Right kidney (tissue), 9 donors: Measurements from ENCODE around the gene ZNF576.
A peak's percentile ranks its signal among the peaks of the same experiment; 100 is the strongest.
"Not testable (repeated sequence)": the region's sequence is repeated elsewhere in the genome, so short reads cannot be mapped to it uniquely, and the experiment has no call there.

Experiments used
- DNase-seq: peaks from one replicate; pipeline ENCODE4 v3.0.0-alpha.2; 2016
- long read RNA-seq, 8 donors: transcript quantifications; one replicate each; lab custom pipeline, GENCODE V29; 2026

Gene ZNF576
- long read RNA-seq, donor 1, transcript ZNF576-201 (3 exons, 2,566 nt): major isoform, 7 of 12 reads
- long read RNA-seq, donor 1, partial matches to known transcripts: 0 of 12 reads
- long read RNA-seq, donor 1, other reads (novel, unspliced or antisense): 0 of 12 reads
- long read RNA-seq, donor 2, transcript ZNF576-201 (3 exons, 2,566 nt): major isoform, 6 of 13 reads
- long read RNA-seq, donor 2, partial matches to known transcripts: 6 of 13 reads
- long read RNA-seq, donor 2, other reads (novel, unspliced or antisense): 0 of 13 reads
- long read RNA-seq, donor 3, partial matches to known transcripts: 0 of 3 reads
- long read RNA-seq, donor 3, other reads (novel, unspliced or antisense): 0 of 3 reads
- long read RNA-seq, donor 4, transcript ZNF576-201 (3 exons, 2,566 nt): major isoform, 6 of 7 reads
- long read RNA-seq, donor 4, partial matches to known transcripts: 0 of 7 reads
- long read RNA-seq, donor 4, other reads (novel, unspliced or antisense): 0 of 7 reads
- long read RNA-seq, donor 5, partial matches to known transcripts: 0 of 7 reads
- long read RNA-seq, donor 5, other reads (novel, unspliced or antisense): 0 of 7 reads
- long read RNA-seq, donor 6, partial matches to known transcripts: 5 of 11 reads
- long read RNA-seq, donor 6, other reads (novel, unspliced or antisense): 0 of 11 reads
- long read RNA-seq, donor 7: 0 reads
- long read RNA-seq, donor 8, transcript ZNF576-201 (3 exons, 2,566 nt): major isoform, 5 of 8 reads
- long read RNA-seq, donor 8, partial matches to known transcripts: 0 of 8 reads
- long read RNA-seq, donor 8, other reads (novel, unspliced or antisense): 0 of 8 reads

- peak; percentile 100 for DNase-seq
Measured at GRCh38 chr19:43595999-43596841, at the start of gene ZNF576, which contains the start of gene IRGQ. TSS of gene ZNF576 (plus strand) at chr19:43596595. CDS start at chr19:43597109, 514 bp downstream. TSS of gene IRGQ (minus strand) at chr19:43596134. CDS start at chr19:43595338, 796 bp downstream.

GRCh38 chr19:43547926-43548325 lies 48.5 kb upstream of the ZNF576 start:
- DNase-seq: not testable (repeated sequence)

- DNase-seq: no peak
Measured at GRCh38 chr19:43548706-43549105, 47.7 kb upstream of the ZNF576 start.

- DNase-seq: no peak
Measured at GRCh38 chr19:43551399-43552197, 44.8 kb upstream of the ZNF576 start.

DNA sequence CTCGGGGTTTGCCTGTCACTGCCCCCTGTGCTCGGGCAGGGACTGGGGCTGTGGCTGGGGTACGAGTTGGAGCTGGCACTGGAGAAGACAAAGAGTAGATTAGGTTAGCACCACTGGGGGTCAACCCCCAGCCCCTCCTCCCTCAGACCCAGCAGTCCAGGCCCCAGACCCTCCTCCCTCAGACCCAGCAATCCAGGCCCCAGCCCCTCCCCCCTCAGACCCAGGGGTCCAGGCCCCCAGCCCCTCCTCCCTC lies 44.3 kb upstream of the ZNF576 start:
- no peak for DNase-seq

GRCh38 chr19:43552616-43553015 lies 43.8 kb upstream of the ZNF576 start:
- no peak for DNase-seq

DNA sequence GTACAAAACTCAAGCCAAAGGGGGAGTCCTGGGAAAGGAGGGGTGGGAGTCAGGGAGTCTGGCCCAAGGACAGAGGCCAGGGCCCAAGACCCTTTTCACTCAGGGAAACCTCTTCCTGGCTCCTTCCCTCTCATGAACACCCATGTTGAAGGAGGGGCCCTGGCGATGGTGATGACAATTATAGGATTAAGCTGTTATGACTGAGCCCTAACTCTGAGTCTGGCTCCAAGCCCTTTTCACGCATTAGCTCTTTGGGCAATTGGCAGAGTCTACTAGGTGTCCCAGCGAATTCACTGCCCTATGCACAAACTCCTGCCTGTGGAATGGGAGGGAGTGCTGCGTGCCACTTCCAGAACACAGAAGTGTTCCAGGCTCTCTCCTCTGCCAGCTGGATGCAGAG lies 42.7 kb upstream of the ZNF576 start:
- DNase-seq: no peak

- no peak for DNase-seq
Measured at GRCh38 chr19:43554317-43554895, 42.0 kb upstream of the ZNF576 start.

GRCh38 chr19:43555185-43555770 lies 41.1 kb upstream of the ZNF576 start:
- DNase-seq: peak; percentile 29

GRCh38 chr19:43560687-43561086 lies 35.7 kb upstream of the ZNF576 start:
- no peak for DNase-seq

DNA sequence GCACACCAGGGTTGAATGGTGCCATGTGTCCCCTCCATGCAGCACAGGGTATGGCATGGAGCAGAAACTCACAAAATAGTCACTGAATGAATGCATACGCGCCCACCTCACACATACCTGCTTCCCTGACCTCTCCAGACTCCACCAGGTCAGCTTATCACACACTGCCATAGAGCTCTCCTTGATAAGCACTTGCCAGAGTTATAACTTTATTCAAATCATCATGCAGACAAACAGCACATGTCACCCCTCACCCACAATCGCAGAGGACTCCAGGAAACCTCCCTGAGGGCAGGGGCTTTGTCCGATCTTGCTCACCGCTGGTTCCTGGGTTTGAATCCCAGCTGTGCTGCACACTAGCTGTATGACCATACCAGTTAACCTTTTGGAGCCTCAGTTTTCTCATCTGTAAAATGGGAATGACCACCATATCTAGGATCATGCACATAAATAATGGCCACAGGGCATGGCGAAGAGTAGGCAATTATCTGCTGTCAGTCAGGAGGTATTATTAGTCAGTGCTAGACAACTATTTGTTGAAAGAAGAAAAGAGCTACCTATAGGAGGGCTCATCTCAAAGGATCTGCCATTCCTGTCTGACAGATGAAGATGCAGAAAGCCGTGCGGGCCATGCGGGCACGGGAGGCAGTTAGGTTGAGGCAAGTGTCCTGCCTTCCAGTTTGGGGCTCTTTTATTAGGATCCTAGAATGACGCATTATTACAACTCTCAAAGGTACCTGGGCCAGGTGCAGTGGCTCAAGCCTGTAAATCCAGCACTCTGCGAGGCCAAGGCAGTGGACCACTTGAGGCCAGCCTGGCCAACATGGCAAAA lies 35.0 kb upstream of the ZNF576 start:
- no peak for DNase-seq

DNA sequence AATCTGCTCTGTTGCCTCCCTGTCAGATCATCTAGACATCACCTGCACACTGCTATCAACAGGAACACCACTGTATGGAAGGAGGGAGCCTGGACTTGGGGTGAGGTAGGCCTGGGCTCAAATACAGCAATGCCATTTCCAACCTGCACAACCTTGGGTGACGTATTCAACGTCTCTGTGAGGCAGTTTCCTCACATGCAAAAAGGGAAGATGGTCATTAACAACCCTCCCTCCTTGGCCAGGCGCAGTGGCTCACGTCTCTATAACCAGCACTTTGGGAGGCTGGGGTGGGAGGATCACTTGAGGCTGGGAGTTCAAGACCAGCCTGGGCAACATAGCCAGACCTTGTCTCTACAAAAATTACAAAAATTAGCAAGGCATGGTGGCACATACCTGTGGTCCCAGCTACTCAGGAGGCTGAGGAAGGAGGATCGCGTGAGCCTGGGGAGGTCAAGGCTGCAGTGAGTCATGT lies 34.1 kb upstream of the ZNF576 start:
- DNase-seq: no peak

DNA sequence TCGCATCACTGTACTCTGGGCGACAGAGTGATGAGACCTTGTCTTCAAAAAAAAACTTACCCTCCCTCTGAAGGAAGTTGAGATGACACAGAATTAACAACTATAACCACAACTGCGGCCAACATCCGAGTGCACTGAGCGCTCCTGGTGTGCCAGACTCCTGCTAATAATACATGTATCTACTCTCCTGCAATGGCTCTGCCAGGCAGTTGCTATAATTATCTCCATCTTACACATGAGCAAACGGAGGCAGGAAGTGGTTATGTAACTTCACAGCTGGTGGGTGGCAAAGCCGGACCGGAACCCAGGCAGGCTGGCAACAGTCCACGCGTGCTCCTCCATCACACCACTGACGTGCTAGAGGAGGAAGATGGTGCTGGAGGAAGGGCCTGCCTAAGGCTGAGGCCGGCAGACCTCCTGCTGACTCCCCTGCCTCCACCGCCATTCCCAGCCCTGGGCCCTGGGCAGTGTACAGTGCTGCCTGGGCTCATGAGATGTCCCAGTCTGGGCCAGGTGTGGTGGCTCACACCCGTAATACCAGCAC lies 33.6 kb upstream of the ZNF576 start:
- no peak for DNase-seq

GRCh38 chr19:43563816-43564457 lies 32.5 kb upstream of the ZNF576 start:
- no peak for DNase-seq

GRCh38 chr19:43564800-43565199 lies 31.6 kb upstream of the ZNF576 start:
- DNase-seq: no peak

GRCh38 chr19:43569657-43570056 lies 26.7 kb upstream of the ZNF576 start:
- DNase-seq: no peak

- no peak for DNase-seq
Measured at GRCh38 chr19:43570174-43570791, 26.1 kb upstream of the ZNF576 start.

GRCh38 chr19:43572171-43572588 lies 24.2 kb upstream of the ZNF576 start:
- DNase-seq: no peak
